Right atrium auricular region (tissue), 2 donors: ENCODE data around the gene MCRIP1. TPM values are rescaled to one million over a fixed set of nuclear protein-coding genes. Genes with fewer than 3 reads are reported as not detected.

Experiments
- DNase-seq: peaks from one replicate; pipeline ENCODE4 v3.0.0-alpha.2; 2019; ENCODE audit warnings: low spot score
- H3K27ac ChIP-seq, 2 donors: fragments of 200-600 bp; sonication (generic); 1 replicate in 1 of 2; 2 replicates in 1 of 2; pipeline ENCODE4 v1.5.1; 2016 to 2019
- H3K27me3 ChIP-seq, 2 donors: fragments of 200-600 bp; sonication (generic); one replicate each; pipeline versions ENCODE4 v1.5.1 to v1.6.0; 2017 to 2019
- H3K36me3 ChIP-seq: fragments of 200-600 bp; sonication (generic); one replicate; pipeline ENCODE4 v1.5.1; 2016
- H3K4me1 ChIP-seq, 2 donors: fragments of 200-600 bp; sonication (generic); one replicate each; pipeline versions ENCODE4 v1.5.1 to v1.6.0; 2017 to 2019
- H3K4me3 ChIP-seq, 2 donors: fragments of 200-600 bp; sonication (generic); 1 replicate in 1 of 2; 2 replicates in 1 of 2; pipeline ENCODE4 v1.5.1; 2017 to 2019; ENCODE audit warnings: mild to moderate bottlenecking in 1 of 2, moderate library complexity in 1 of 2
- H3K9me3 ChIP-seq, 2 donors: fragments of 200-600 bp; sonication (generic); one replicate each; pipeline ENCODE4 v1.5.1; 2019
- CTCF ChIP-seq, 2 donors: fragments of 200-600 bp; sonication (generic); IDR thresholded peaks; one replicate each; pipeline ENCODE4 v1.5.1; 2019; ENCODE audit warnings: antibody characterized with exemption in 2 of 2
- total RNA-seq, 2 donors: library from RNA; depleted of rRNA; stranded (reverse); fragments of >200 nt; gene quantifications; one replicate each; pipeline ENCODE4 v1.1.0, GENCODE V29; 2016

MCRIP1 gene
- total RNA-seq, 2 donors from 2014 or later = 91.3 to 108 TPM

GRCh38 chr17:81792675-81793615 is 40.1 kb downstream of the MCRIP1 start:
- TF ChIP-seq CTCF (IDR thresholded peaks at IDR 0.05) = no peak
- Histone ChIP-seq H3K9me3 (no peaks in the 10 kb centered on the region), H3K4me1 (no peaks in the 10 kb centered on the region), H3K36me3 (no peaks in the 10 kb centered on the region), H3K4me3 (no peak overlapping the region), H3K27me3 (peaks cover 0 to 4% of the 10 kb centered on the region in 2 donors), H3K27ac (no peak overlapping the region)
- no peak for DNase-seq

Other genes starting within 250 kb of the MCRIP1 start
- 10 to 100 TPM; 69.3 to 70.4 TPM for gene NPLOC4, start 196.2 kb downstream of the MCRIP1 start, total RNA-seq
- not detected for gene TSPAN10, start 196.1 kb downstream of the MCRIP1 start, total RNA-seq
- not detected for gene PDE6G, start 176.7 kb downstream of the MCRIP1 start, total RNA-seq
- gene OXLD1, start 166.7 kb downstream of the MCRIP1 start, total RNA-seq = 10 to 100 TPM; 19.3 to 19.6 TPM
- gene CCDC137, start 166.6 kb downstream of the MCRIP1 start, total RNA-seq = 1 to 10 TPM; 3.8 to 5.1 TPM
- gene ARL16, start 149.5 kb downstream of the MCRIP1 start, total RNA-seq = 10 to 100 TPM; 20.3 to 22.2 TPM
- gene HGS, start 149.3 kb downstream of the MCRIP1 start, total RNA-seq = 10 to 100 TPM; 33.7 to 59.5 TPM
- gene MRPL12, start 129.9 kb downstream of the MCRIP1 start, total RNA-seq = 100 to 1,000 TPM in 1 of 2 donors, 10 to 100 TPM in 1; 87.9 to 127 TPM
- gene SLC25A10, start 121.0 kb downstream of the MCRIP1 start, total RNA-seq = 10 to 100 TPM in 1 of 2 donors, 1 to 10 TPM in 1; 6.6 to 18.2 TPM
- gene GCGR, start 29.1 kb downstream of the MCRIP1 start, total RNA-seq = not detected
- not detected for gene PPP1R27, start 1.8 kb upstream of the MCRIP1 start, total RNA-seq
- gene P4HB, start 27.2 kb upstream of the MCRIP1 start, total RNA-seq = 100 to 1,000 TPM; 321 to 426 TPM
- 100 to 1,000 TPM in 1 of 2 donors, 10 to 100 TPM in 1; 59.4 to 145 TPM for gene ARHGDIA, start 38.0 kb upstream of the MCRIP1 start, total RNA-seq
- gene ALYREF, start 58.3 kb upstream of the MCRIP1 start, total RNA-seq = 10 to 100 TPM; 24.3 to 35.9 TPM
- 100 to 1,000 TPM; 126 to 229 TPM for gene ANAPC11, start 58.4 kb upstream of the MCRIP1 start, total RNA-seq
- 1 to 10 TPM in 1 of 2 donors, not detected in 1; 1.7 TPM for gene NPB, start 68.9 kb upstream of the MCRIP1 start, total RNA-seq
- gene PCYT2, start 78.1 kb upstream of the MCRIP1 start, total RNA-seq = 10 to 100 TPM; 23.3 to 26.1 TPM
- 1 to 10 TPM; 2.8 to 4.9 TPM for gene SIRT7, start 84.9 kb upstream of the MCRIP1 start, total RNA-seq
- 10 to 100 TPM; 21.8 to 26.5 TPM for gene MAFG, start 94.4 kb upstream of the MCRIP1 start, total RNA-seq
- gene PYCR1, start 104.0 kb upstream of the MCRIP1 start, total RNA-seq = 10 to 100 TPM in 1 of 2 donors, 1 to 10 TPM in 1; 8.3 to 10.2 TPM
- 1 to 10 TPM in 1 of 2 donors, under 1 TPM in 1; 0.55 to 1.4 TPM for gene MYADML2, start 113.9 kb upstream of the MCRIP1 start, total RNA-seq
- under 1 TPM in 1 of 2 donors, not detected in 1; 0.35 TPM for gene NOTUM, start 127.9 kb upstream of the MCRIP1 start, total RNA-seq
- 10 to 100 TPM; 14.1 to 18.8 TPM for gene ASPSCR1, start 144.3 kb upstream of the MCRIP1 start, total RNA-seq
- 10 to 100 TPM; 36.5 to 47.6 TPM for gene CENPX, start 189.6 kb upstream of the MCRIP1 start, total RNA-seq
- 1 to 10 TPM; 4.7 to 4.9 TPM for gene LRRC45, start 190.0 kb upstream of the MCRIP1 start, total RNA-seq
- 1 to 10 TPM in 1 of 2 donors, under 1 TPM in 1; 0.93 to 2.6 TPM for gene RAC3, start 198.4 kb upstream of the MCRIP1 start, total RNA-seq
- gene DCXR, start 204.4 kb upstream of the MCRIP1 start, total RNA-seq = 100 to 1,000 TPM; 169 to 213 TPM
- gene RFNG, start 218.5 kb upstream of the MCRIP1 start, total RNA-seq = 10 to 100 TPM; 21.4 to 25.3 TPM
- gene GPS1, start 218.6 kb upstream of the MCRIP1 start, total RNA-seq = 10 to 100 TPM; 79.5 to 90.8 TPM
- gene DUS1L, start 232.5 kb upstream of the MCRIP1 start, total RNA-seq = 10 to 100 TPM; 33.3 to 45.7 TPM